Neuronal stem cell (in vitro differentiated cells): ENCODE data around the gene PFN3.
A peak's percentile ranks its signal among the peaks of the same experiment; 100 is the strongest.

Source experiments
- DNase-seq: peaks from one replicate; pipeline ENCODE4 v3.0.0-alpha.2; 2013; ENCODE audit warnings: low spot score
- H2AFZ ChIP-seq: one replicate; pipeline ENCODE4 v1.6.1; 2013; ENCODE audit warnings: mild to moderate bottlenecking, low read length, inconsistent platforms
- H2AK5ac ChIP-seq: 2 replicates; pipeline ENCODE4 v1.6.1; 2013; ENCODE audit warnings: low read depth, mild to moderate bottlenecking, inconsistent platforms, low read length, moderate library complexity, mixed read lengths
- H2BK120ac ChIP-seq: 2 replicates; pipeline ENCODE4 v1.6.1; 2013; ENCODE audit warnings: low read depth, mild to moderate bottlenecking, inconsistent platforms, low read length, moderate library complexity, mixed read lengths
- H2BK12ac ChIP-seq: one replicate; pipeline ENCODE4 v1.6.1; 2013; ENCODE audit warnings: low read length, inconsistent platforms
- H2BK15ac ChIP-seq: 2 replicates; pipeline ENCODE4 v1.6.1; 2013; ENCODE audit warnings: mild to moderate bottlenecking, low read length, inconsistent platforms, mixed read lengths
- H2BK5ac ChIP-seq: one replicate; pipeline ENCODE4 v1.6.1; 2013; ENCODE audit warnings: inconsistent platforms, mild to moderate bottlenecking, low read length, moderate library complexity
- H3K14ac ChIP-seq: one replicate; pipeline ENCODE4 v1.6.1; 2013; ENCODE audit warnings: low read length, inconsistent platforms
- H3K18ac ChIP-seq: 2 replicates; pipeline ENCODE4 v1.6.1; 2013; ENCODE audit warnings: low read length, inconsistent platforms
- H3K23ac ChIP-seq: 2 replicates; pipeline ENCODE4 v1.6.1; 2013; ENCODE audit warnings: low read depth, mild to moderate bottlenecking, mixed read lengths, low read length, inconsistent platforms; ENCODE audit not compliant: poor library complexity
- H3K27ac ChIP-seq: replicated peaks from 3 replicates; pipeline ENCODE4 v1.5.1; 2013; ENCODE audit warnings: low read length, inconsistent platforms
- H3K27me3 ChIP-seq, 3 experiments: 2 replicates each; pipeline ENCODE4 v1.6.1; 2013; ENCODE audit warnings: low read length in 3 of 3, mild to moderate bottlenecking in 2 of 3, inconsistent platforms in 1 of 3, low read depth in 1 of 3, mixed read lengths in 1 of 3, moderate library complexity in 1 of 3; ENCODE audit not compliant: control insufficient read depth in 3 of 3, insufficient read depth in 3 of 3
- H3K36me3 ChIP-seq, 2 donors: replicated peaks in 1 of 2; 2 replicates each; pipeline ENCODE4 v1.6.1; 2013; ENCODE audit warnings: low read length in 2 of 2; ENCODE audit not compliant: control insufficient read depth in 2 of 2, insufficient read depth in 2 of 2
- H3K4ac ChIP-seq: 2 replicates; pipeline ENCODE4 v1.6.1; 2013; ENCODE audit warnings: inconsistent platforms, mild to moderate bottlenecking, low read length, moderate library complexity
- H3K4me1 ChIP-seq, 2 donors: 1 replicate in 1 of 2; 2 replicates in 1 of 2; pipeline ENCODE4 v1.6.1; 2013; ENCODE audit warnings: low read length in 2 of 2, low read depth in 1 of 2; ENCODE audit not compliant: control insufficient read depth in 2 of 2, insufficient read depth in 1 of 2
- H3K4me2 ChIP-seq: one replicate; pipeline ENCODE4 v1.6.1; 2013; ENCODE audit warnings: mild to moderate bottlenecking, low read length, inconsistent platforms; ENCODE audit not compliant: insufficient read depth, poor library complexity, severe bottlenecking
- H3K4me3 ChIP-seq, 2 donors: 2 replicates each; pipeline ENCODE4 v1.5.1; 2013; ENCODE audit warnings: low read length in 2 of 2, mild to moderate bottlenecking in 2 of 2, inconsistent platforms in 1 of 2, moderate library complexity in 1 of 2
- H3K79me1 ChIP-seq: one replicate; pipeline ENCODE4 v1.6.1; 2013; ENCODE audit warnings: low read depth, mild to moderate bottlenecking, inconsistent platforms, low read length, moderate library complexity
- H3K9ac ChIP-seq: one replicate; pipeline ENCODE4 v1.6.1; 2013; ENCODE audit warnings: mild to moderate bottlenecking, low read depth, low read length, inconsistent platforms; ENCODE audit not compliant: poor library complexity
- H3K9me3 ChIP-seq, 2 donors: replicated peaks in 1 of 2; 2 replicates each; pipeline versions ENCODE3 to v1.6.1; 2013; ENCODE audit warnings: low read length in 2 of 2, mild to moderate bottlenecking in 2 of 2, inconsistent platforms in 1 of 2, low read depth in 1 of 2, mixed read lengths in 1 of 2, moderate library complexity in 1 of 2; ENCODE audit not compliant: control insufficient read depth in 2 of 2, insufficient read depth in 1 of 2
- H4K8ac ChIP-seq: one replicate; pipeline ENCODE4 v1.6.1; 2013; ENCODE audit warnings: low read depth, mild to moderate bottlenecking, inconsistent platforms, low read length, moderate library complexity
- H4K91ac ChIP-seq: one replicate; pipeline ENCODE4 v1.6.1; 2013; ENCODE audit warnings: low read length, low read depth, mild to moderate bottlenecking, inconsistent platforms; ENCODE audit not compliant: poor library complexity
- WGBS, 2 donors: extraction: QIAGEN DNeasy Blood & Tissue Kit; methylation state at CpG; one replicate each; pipeline ENCODE4 v1.1.7; 2013; ENCODE audit warnings: missing lambda C conversion rate in 2 of 2, mixed read lengths in 1 of 2; ENCODE audit not compliant: insufficient read length in 2 of 2, insufficient replicate concordance in 1 of 2; ENCODE audit errors: extremely low coverage in 2 of 2; 5-methylcytosine and 5-hydroxymethylcytosine counted together

PFN3 gene

GRCh38 chr5:177443144-177443983, 42.9 kb upstream of the PFN3 start:
- Histone ChIP-seq H2AK5ac (no peak overlapping the region), H3K9ac (no peak overlapping the region), H3K18ac (peak overlapping the region; percentile 7), H2BK120ac (no peak overlapping the region), H3K9me3 (no peaks in the 10 kb centered on the region), H2BK5ac (no peak overlapping the region), H2AFZ (no peak overlapping the region), H3K14ac (no peak overlapping the region), H3K27ac (no peak overlapping the region), H4K8ac (no peak overlapping the region), H2BK12ac (no peak overlapping the region), H3K36me3 (peaks cover 6 to 46% of the 10 kb centered on the region in 2 donors), H3K4me1 (peaks cover 18 to 19% of the 10 kb centered on the region in 2 donors), H3K4me3 (no peak overlapping the region), H4K91ac (no peak overlapping the region), H3K4me2 (no peak overlapping the region), H2BK15ac (no peak overlapping the region), H3K27me3 (no peaks in the 10 kb centered on the region), H3K4ac (no peak overlapping the region), H3K23ac (peak overlapping the region; percentile 17), H3K79me1 (peaks cover 1% of the 10 kb centered on the region)
- no CpG with 5 or more reads among the region's 15 CpGs for WGBS, 2 donors
- no peak for DNase-seq

- peak overlapping the region; percentile 15 for H3K14ac ChIP-seq
- no peak overlapping the region for H2BK120ac ChIP-seq
- H3K4me3 ChIP-seq, result no peak overlapping the region
- H2BK12ac ChIP-seq, result peak overlapping the region; percentile 79
- peaks cover 9 to 14% of the 10 kb centered on the region in 2 donors for H3K4me1 ChIP-seq
- no peak overlapping the region for H3K27ac ChIP-seq
- H3K27me3 ChIP-seq, result no peaks in the 10 kb centered on the region
- H3K9me3 ChIP-seq, result no peaks in the 10 kb centered on the region
- peak overlapping the region; percentile 3 for H3K9ac ChIP-seq
- H2AFZ ChIP-seq, result no peak overlapping the region
- H3K18ac ChIP-seq, result peak overlapping the region; percentile 53
- H3K36me3 ChIP-seq, result peaks cover 12 to 55% of the 10 kb centered on the region in 2 donors
- no CpG with 5 or more reads among the region's 20 CpGs for WGBS, 2 donors
- no peak overlapping the region for H2BK5ac ChIP-seq
- H3K4me2 ChIP-seq, result no peak overlapping the region
- H3K79me1 ChIP-seq, result peaks cover 2% of the 10 kb centered on the region
- H2BK15ac ChIP-seq, result no peak overlapping the region
- H4K8ac ChIP-seq, result no peak overlapping the region
- H3K4ac ChIP-seq, result no peak overlapping the region
- no peak overlapping the region for H4K91ac ChIP-seq
- H2AK5ac ChIP-seq, result peak overlapping the region; percentile 48
- peak overlapping the region; percentile 44 for H3K23ac ChIP-seq
- no peak for DNase-seq
Observed at GRCh38 chr5:177442066-177442826, 41.8 kb upstream of the PFN3 start.

- H3K18ac ChIP-seq, result peak overlapping the region; percentile 18
- peak overlapping the region; percentile 72 for H2BK5ac ChIP-seq
- no peaks in the 10 kb centered on the region for H3K9me3 ChIP-seq
- H3K23ac ChIP-seq, result no peak overlapping the region
- no peak for DNase-seq
- H3K9ac ChIP-seq, result peak overlapping the region; percentile 3
- peaks cover 18 to 63% of the 10 kb centered on the region in 2 donors for H3K36me3 ChIP-seq
- H3K4me2 ChIP-seq, result no peak overlapping the region
- H2AK5ac ChIP-seq, result peak overlapping the region; percentile 30
- H3K4ac ChIP-seq, result no peak overlapping the region
- no peak overlapping the region for H2AFZ ChIP-seq
- H3K4me1 ChIP-seq, result peaks cover 6 to 12% of the 10 kb centered on the region in 2 donors
- H3K27ac ChIP-seq, result no peak overlapping the region
- H2BK120ac ChIP-seq, result peak overlapping the region; percentile 27
- H3K27me3 ChIP-seq, result no peaks in the 10 kb centered on the region
- peaks cover 2% of the 10 kb centered on the region for H3K79me1 ChIP-seq
- H3K4me3 ChIP-seq, result no peak overlapping the region
- no peak overlapping the region for H3K14ac ChIP-seq
- no peak overlapping the region for H4K91ac ChIP-seq
- no CpG with 5 or more reads among the region's 26 CpGs for WGBS, 2 donors
- H2BK15ac ChIP-seq, result no peak overlapping the region
- H2BK12ac ChIP-seq, result no peak overlapping the region
- no peak overlapping the region for H4K8ac ChIP-seq
Observed at GRCh38 chr5:177440990-177441780, 40.7 kb upstream of the PFN3 start.
